GM23248 (cell line): ENCODE results near the gene CYCS. TPM values are rescaled to one million over a fixed set of nuclear protein-coding genes. Genes with fewer than 3 reads are reported as not detected.
A peak's percentile ranks its signal among the peaks of the same experiment; 100 is the strongest.

ENCODE experiments used
- DNase-seq: peaks from one replicate; pipeline ENCODE4 v3.0.0-alpha.2; 2015
- H2AFZ ChIP-seq: fragments of 200-600 bp; sonication (generic); 2 replicates; pipeline ENCODE4 v1.6.1; 2016; ENCODE audit warnings: antibody characterized with exemption
- H3F3A ChIP-seq: fragments of 200-600 bp; sonication (generic); 2 replicates; pipeline ENCODE4 v1.6.1; 2016; ENCODE audit warnings: mild to moderate bottlenecking, antibody characterized with exemption, mixed run types; ENCODE audit not compliant: insufficient read depth
- H3K27ac ChIP-seq: fragments of 200-600 bp; sonication (generic); 2 replicates; pipeline ENCODE4 v1.5.1; 2016; ENCODE audit warnings: mild to moderate bottlenecking
- H3K27me3 ChIP-seq: fragments of 200-600 bp; sonication (generic); replicated peaks from 2 replicates; pipeline ENCODE4 v1.6.1; 2016; ENCODE audit warnings: mild to moderate bottlenecking; ENCODE audit not compliant: insufficient read depth
- H3K36me3 ChIP-seq: fragments of 200-600 bp; sonication (generic); 2 replicates; pipeline ENCODE4 v1.6.1; 2016; ENCODE audit warnings: low read depth, mild to moderate bottlenecking
- H3K4me1 ChIP-seq: fragments of 200-600 bp; sonication (generic); 2 replicates; pipeline ENCODE4 v1.6.1; 2016; ENCODE audit warnings: mild to moderate bottlenecking; ENCODE audit not compliant: insufficient read depth
- H3K4me2 ChIP-seq: fragments of 200-600 bp; sonication (generic); one replicate; pipeline ENCODE4 v1.6.1; 2016; ENCODE audit warnings: mild to moderate bottlenecking; ENCODE audit not compliant: unreplicated experiment
- H3K4me3 ChIP-seq: fragments of 200-600 bp; sonication (generic); 2 replicates; pipeline ENCODE4 v1.5.1; 2016; ENCODE audit warnings: mild to moderate bottlenecking
- H3K79me2 ChIP-seq: fragments of 200-600 bp; sonication (generic); 2 replicates; pipeline ENCODE4 v1.6.1; 2016; ENCODE audit warnings: mild to moderate bottlenecking; ENCODE audit not compliant: insufficient read depth
- H3K9ac ChIP-seq: fragments of 200-600 bp; sonication (generic); 2 replicates; pipeline ENCODE4 v1.6.1; 2016; ENCODE audit warnings: mild to moderate bottlenecking
- H3K9me2 ChIP-seq: fragments of 200-600 bp; sonication (generic); 2 replicates; pipeline ENCODE4 v1.6.1; 2016; ENCODE audit warnings: mixed run types, mild to moderate bottlenecking, moderate library complexity; ENCODE audit not compliant: insufficient read depth
- H3K9me3 ChIP-seq: fragments of 200-600 bp; sonication (generic); one replicate; pipeline ENCODE4 v1.6.1; 2017; ENCODE audit warnings: low read depth
- H4K20me1 ChIP-seq: fragments of 200-600 bp; sonication (generic); 2 replicates; pipeline ENCODE4 v1.6.0; 2016; ENCODE audit not compliant: insufficient read depth
- EZH2 ChIP-seq: fragments of 200-600 bp; sonication (generic); IDR thresholded peaks from 2 replicates; pipeline ENCODE4 v1.6.1; 2018; ENCODE audit warnings: antibody characterized with exemption, mild to moderate bottlenecking; ENCODE audit not compliant: insufficient read depth, poor library complexity, severe bottlenecking
- EZH2phosphoT487 ChIP-seq: fragments of 200-600 bp; sonication (generic); IDR thresholded peaks from 2 replicates; pipeline ENCODE4 v1.6.1; 2018; ENCODE audit warnings: antibody characterized with exemption, moderate library complexity, mild to moderate bottlenecking, low read depth; ENCODE audit not compliant: insufficient read depth
- WGBS, 2 experiments: methylation state at CpG; one replicate each; pipeline ENCODE4 v1.1.6; 2015 to 2017; ENCODE audit warnings: low lambda C conversion rate in 2 of 2, low coverage in 1 of 2; ENCODE audit errors: missing lambda C conversion rate in 2 of 2; 5-methylcytosine and 5-hydroxymethylcytosine counted together
- in situ Hi-C: fragments of 300-500 bp; cut with MboI; formaldehyde crosslinking; loops from 2 replicates; pipeline ENCODE4 v1.15.0; 2020
- polyA plus RNA-seq: library from polyadenylated mRNA; unstranded; fragments of >200 nt; fragmentation: Nextera tagmentation; extraction: Ambion mirVana; gene quantifications from 2 replicates; pipeline ENCODE4 v1.2.1, GENCODE V29; 2016
- total RNA-seq: library from RNA; depleted of rRNA; stranded (reverse); fragments of >200 nt; shearing (Covaris generic); gene quantifications from 2 replicates; pipeline ENCODE4 v1.2.3, GENCODE V29; 2014; rRNA removed

CYCS gene
- total and polyA plus RNA-seq, 2 experiments from 2014 or later: 51.6 to 156 TPM

DNA sequence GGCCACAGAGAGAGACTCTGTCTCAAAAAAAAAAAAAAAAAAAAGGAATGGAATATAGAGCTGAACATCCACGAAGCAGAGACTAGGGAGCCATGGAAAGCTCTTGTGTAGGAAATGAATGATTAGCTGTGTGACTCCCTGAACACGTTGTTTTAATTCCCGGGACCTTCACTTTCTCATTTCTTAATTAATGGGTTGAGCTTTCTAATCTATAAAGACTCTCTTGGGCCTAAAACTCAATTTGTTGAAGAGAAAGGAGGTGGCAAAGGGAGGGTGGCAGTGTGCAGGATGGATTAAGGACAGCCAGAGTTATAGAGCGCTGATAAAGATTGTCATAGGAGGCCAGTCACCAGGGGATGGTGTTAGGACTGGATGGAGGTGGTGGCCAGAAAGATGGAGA is 48.0 kb downstream of the CYCS start:
- Histone ChIP-seq H3K36me3 (no peaks in the 10 kb centered on the region), H4K20me1 (no peaks in the 10 kb centered on the region), H2AFZ (no peak overlapping the region), H3K4me2 (no peak overlapping the region), H3K4me1 (peaks cover 8% of the 10 kb centered on the region; the same call in 1 of the 2 replicates), H3K79me2 (no peaks in the 10 kb centered on the region), H3K9me3 (no peaks in the 10 kb centered on the region), H3K27me3 (no peaks in the 10 kb centered on the region), H3K9ac (no peak overlapping the region), H3F3A (peaks cover 5% of the 10 kb centered on the region; the same call in 1 of the 2 replicates), H3K9me2 (no peaks in the 10 kb centered on the region), H3K4me3 (no peak overlapping the region), H3K27ac (no peak overlapping the region)
- no peak for DNase-seq
- 93 to 95% methylated on average over 4 of the region's 4 CpGs for WGBS, 2 experiments
- in situ Hi-C loops: no loop called here
- TF ChIP-seq EZH2 (no peak), EZH2phosphoT487 (no peak)

DNA sequence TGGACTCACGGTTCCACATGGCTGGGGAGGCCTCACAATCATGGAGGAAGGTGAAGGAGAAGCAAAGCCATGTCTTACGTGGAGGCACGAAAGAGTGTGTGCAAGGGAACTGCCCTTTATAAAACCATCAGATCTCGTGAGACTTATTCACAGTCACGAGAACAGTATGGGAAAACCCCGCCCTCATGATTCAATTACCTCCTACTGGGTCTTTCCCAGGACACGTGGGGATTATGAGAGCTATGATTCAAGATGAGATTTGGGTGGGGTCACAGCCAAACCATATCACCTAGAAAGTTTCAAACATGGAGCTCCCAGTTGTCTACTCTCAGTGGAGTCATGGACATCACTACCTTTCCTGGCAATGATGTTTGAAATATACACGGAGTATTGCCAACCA is 49.6 kb downstream of the CYCS start:
- no peak for DNase-seq
- H2AFZ ChIP-seq: no peak overlapping the region
- no peaks in the 10 kb centered on the region for H4K20me1 ChIP-seq
- H3K27ac ChIP-seq: no peak overlapping the region
- peaks cover 8% of the 10 kb centered on the region; the same call in 1 of the 2 replicates for H3K4me1 ChIP-seq
- H3K36me3 ChIP-seq: no peaks in the 10 kb centered on the region
- WGBS, 2 experiments: 74 to 78% methylated on average over 8 of the region's 8 CpGs
- no peak overlapping the region for H3K9ac ChIP-seq
- H3K9me3 ChIP-seq: no peaks in the 10 kb centered on the region
- H3F3A ChIP-seq: peaks cover 5% of the 10 kb centered on the region; the same call in 1 of the 2 replicates
- H3K4me2 ChIP-seq: no peak overlapping the region
- no peaks in the 10 kb centered on the region for H3K27me3 ChIP-seq
- H3K4me3 ChIP-seq: no peak overlapping the region
- no peaks in the 10 kb centered on the region for H3K9me2 ChIP-seq
- H3K79me2 ChIP-seq: no peaks in the 10 kb centered on the region
- in situ Hi-C loops: no loop called here
- no peak for TF ChIP-seq EZH2phosphoT487
- TF ChIP-seq EZH2: no peak

DNA sequence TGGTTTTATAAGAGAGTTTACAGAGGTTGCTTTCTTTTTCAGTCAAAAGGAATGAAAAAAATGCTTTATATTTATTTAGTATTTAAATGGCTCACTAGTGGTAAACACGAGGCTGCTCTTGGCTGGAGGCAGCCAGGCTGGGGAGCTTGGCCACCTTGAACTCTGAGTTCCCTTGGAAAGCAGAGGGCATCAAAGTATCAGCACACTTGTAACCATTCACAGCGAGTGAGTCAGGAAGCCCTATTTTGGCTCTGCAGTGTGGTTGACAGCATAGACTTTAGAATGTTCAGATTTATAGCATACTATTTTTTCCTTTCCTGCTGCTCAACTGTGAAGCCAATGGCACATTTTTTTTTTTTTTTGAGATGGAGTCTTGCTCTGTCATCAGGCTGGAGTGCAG is 51.6 kb downstream of the CYCS start:
- H3K36me3 ChIP-seq: no peaks in the 10 kb centered on the region
- no peak overlapping the region for H3K4me2 ChIP-seq
- peaks cover 22% of the 10 kb centered on the region; the same call in 1 of the 2 replicates for H3K4me1 ChIP-seq
- no peaks in the 10 kb centered on the region for H3K79me2 ChIP-seq
- no peaks in the 10 kb centered on the region for H3K27me3 ChIP-seq
- H2AFZ ChIP-seq: 0 out of 2 replicates have a peak overlapping the region, but pooled peaks have one; percentile 1
- TF ChIP-seq EZH2phosphoT487: no peak
- TF ChIP-seq EZH2: no peak
- no peak overlapping the region for H3K4me3 ChIP-seq
- in situ Hi-C loops: no loop called here
- H3K9me3 ChIP-seq: no peaks in the 10 kb centered on the region
- H3F3A ChIP-seq: peaks cover 5% of the 10 kb centered on the region
- DNase-seq: peak; percentile 66
- no peaks in the 10 kb centered on the region for H3K9me2 ChIP-seq
- no peak overlapping the region for H3K27ac ChIP-seq
- no peaks in the 10 kb centered on the region for H4K20me1 ChIP-seq
- H3K9ac ChIP-seq: no peak overlapping the region
- WGBS, 2 experiments: 20 to 21% methylated on average over 2 of the region's 2 CpGs

Other genes with a start within 250 kb of the CYCS start
- gene OSBPL3, start 145.1 kb downstream of the CYCS start, total RNA-seq: 25.8 and 28.2 TPM in 2 replicates
- 21.8 and 24.2 TPM in 2 replicates for gene OSBPL3, start 145.1 kb downstream of the CYCS start, polyA plus RNA-seq
- gene NPVF, start 103.2 kb upstream of the CYCS start, total RNA-seq: not detected in 2 replicates
- not detected in 2 replicates for gene NPVF, start 103.2 kb upstream of the CYCS start, polyA plus RNA-seq